Activated CD4-positive, alpha-beta T cell treated with anti-CD3 and anti-CD28 coated beads for 24 hours (primary cell): ENCODE results near the gene PYGM.

Experiments used
- DNase-seq, 2 donors: peaks; one replicate each; pipeline ENCODE4 v3.0.0-alpha.2; 2020; ENCODE audit warnings: low read depth in 2 of 2

PYGM gene

DNA sequence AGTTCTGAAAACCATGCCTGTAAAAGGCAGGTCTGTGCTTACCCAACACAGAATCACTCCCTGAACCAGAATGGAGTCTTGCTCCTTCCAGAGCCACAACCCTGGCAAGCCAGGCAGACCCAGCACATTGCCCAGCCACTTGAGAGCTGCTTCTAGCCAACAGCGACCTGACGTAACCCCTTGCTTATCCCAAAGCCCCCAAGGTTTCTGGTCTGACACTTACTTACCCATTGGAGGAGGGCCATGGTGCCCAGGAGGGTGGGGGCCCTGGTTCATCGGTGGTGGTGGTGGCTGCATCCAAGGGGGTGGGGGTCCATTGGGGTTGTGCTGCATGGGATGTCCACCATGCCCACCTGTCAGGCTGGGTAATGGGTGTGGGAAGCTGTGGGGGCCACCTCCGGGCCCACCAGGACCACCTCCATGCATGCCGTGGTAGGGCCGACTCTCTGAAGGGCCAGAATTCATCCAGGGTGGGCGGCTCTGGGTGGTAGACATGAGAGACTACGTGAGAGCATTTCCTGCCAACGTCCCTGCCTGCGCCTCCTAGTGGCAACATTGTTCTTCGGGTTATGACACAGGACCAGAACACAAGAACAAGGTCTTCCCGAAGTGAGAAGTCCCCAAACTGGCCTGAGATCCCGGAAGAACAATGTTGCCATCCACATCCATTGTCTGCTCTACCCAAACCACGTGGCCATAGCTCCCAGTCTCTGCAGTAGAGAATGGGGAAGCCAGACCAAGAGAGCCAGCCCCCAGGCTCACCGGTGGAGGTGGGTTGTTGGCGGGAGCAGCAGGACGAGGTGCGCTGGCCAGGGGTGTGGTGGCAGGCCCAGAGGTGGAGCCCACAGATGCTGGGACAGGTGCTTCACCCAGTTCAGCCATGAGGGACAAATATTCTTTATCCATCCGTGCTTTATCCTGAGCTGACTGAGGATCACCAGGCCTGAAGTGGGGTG, 7.8 kb upstream of the PYGM start:
- peak; percentile 74 to 79 for DNase-seq

GRCh38 chr11:64766881-64767280, 7.1 kb upstream of the PYGM start:
- no peak for DNase-seq

GRCh38 chr11:64765851-64766665, 6.3 kb upstream of the PYGM start:
- no peak for DNase-seq

DNA sequence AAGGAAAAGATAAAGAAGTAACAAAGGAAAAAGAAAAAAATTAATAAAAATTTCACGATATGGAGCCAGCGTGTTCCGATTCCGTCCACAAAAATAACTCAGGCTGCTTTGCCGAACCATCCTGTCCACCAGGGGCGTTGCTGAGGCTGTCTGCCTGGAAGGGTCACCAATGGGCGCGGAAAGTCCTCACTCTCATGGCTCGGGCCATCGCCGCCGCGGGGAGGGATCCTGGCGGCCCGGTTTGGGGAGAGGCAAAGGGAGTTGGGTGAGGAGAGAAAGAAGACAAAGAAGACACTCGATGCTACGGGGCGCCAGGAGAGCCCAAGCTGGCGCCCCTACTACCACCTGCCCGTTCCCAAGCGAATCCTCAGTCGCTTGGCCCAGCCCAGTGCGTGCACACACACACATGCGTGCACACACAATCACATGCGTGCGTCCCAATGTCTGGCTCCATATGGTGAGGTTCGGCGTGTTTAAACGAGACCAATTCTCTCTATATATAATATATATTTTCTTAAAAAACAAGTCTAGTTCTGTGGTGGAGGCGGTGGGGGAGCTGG, 5.6 kb upstream of the PYGM start:
- DNase-seq: no peak

GRCh38 chr11:64764753-64765152, 5.0 kb upstream of the PYGM start:
- DNase-seq: no peak

DNA sequence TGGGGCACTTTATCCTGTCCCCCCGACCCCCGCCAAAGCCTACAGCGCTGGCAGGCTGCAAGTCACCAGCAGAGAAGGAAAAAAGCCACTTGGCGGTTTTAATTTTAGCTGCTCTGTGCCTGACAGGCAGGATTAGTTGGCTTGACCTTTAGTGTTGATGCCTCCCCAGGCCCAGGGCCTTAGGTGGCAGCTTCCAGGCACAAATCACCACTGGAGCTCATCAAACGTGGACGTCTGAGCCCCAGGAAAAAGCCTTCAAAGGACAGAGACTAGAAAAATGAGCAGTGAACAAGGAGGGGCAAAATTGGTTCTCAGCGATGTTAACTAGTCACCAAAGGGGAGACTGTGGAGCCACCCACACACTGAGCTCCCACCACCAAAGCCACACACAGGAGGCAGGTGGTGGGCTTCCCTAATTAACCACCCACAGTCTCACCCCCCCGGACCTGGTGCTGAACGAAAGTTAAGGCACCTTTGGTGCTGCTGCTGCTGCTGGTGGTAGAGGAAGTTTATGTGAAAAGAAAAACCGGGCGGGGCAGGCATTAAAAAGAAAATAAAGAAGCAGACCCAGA, 4.4 kb upstream of the PYGM start:
- no peak for DNase-seq

DNA sequence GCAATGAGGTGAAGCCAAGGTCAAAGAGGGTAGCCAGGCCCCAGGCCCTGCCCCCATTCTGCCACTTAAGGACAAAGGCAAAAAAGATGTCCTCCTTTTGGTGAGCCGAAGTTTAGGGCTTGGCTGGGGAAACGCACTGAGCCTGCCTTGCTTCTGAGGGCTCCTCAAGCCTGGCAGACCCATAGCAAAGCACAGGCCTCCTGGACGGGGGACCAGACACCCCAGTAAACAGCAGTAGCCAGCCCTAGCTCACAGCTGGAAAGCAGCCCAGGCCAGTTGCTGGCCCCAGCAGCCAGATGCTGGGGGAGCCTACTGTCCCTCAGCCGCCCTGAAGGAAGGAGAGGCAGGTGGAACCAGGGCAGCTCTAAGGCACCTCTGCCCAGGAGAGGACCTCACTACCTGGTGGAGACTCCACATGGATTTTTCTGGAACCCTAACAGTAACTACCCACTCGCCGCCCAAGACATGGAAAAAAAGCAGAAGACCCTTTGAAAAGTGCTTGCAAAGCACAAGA, 3.8 kb upstream of the PYGM start:
- DNase-seq: no peak

DNA sequence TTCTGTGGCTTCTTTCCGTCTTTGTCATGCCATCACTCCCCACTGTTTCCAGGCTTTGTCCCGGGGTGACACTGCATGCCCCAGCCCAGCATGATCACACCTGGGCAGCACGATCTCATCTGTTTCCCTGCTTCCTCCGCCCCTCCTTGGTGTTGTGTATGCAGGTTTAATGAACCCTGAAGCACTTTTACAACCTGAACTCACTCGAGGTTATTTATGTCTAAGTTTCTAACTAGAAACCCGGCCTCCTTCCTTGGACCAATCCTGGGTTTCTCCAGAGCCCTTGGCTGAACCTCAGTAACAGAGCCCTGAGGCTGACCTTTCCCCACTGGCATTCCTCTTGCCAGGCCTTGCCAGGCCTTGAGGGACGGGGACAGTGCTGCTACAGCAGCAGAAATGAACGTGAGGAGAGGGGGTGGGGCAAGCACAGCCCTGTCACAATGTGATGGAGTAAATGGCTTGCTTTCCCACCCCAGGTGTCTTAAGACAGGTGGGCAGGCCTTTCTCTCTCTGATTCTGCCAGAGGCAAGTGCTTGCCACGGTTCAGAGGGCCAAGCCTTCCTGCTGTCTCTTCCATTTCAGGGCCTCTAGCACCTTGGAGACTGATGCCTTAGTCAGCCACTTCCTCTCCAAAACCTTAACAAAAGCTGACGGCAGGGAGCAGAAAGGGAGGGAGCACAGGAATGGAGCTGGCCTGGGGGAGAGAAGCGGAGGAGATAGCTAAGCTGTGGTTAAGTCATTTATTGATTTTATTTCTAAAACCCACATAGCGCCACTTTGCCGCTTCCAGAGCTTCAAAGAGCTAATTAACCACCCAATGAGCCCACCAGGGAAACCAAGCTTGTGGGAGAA, 3.1 kb upstream of the PYGM start:
- DNase-seq: no peak

GRCh38 chr11:64762277-64762673, 2.5 kb upstream of the PYGM start:
- no peak for DNase-seq

GRCh38 chr11:64760759-64761420, 1.1 kb upstream of the PYGM start:
- no peak for DNase-seq

GRCh38 chr11:64759131-64759721, 548 bp downstream of the PYGM start:
- no peak for DNase-seq

- DNase-seq: no peak
These were observed 1.3 kb downstream of the PYGM start for GRCh38 chr11:64758330-64759079.

- DNase-seq: no peak
These were observed 2.0 kb downstream of the PYGM start for GRCh38 chr11:64757549-64758329.

- no peak for DNase-seq
These were observed 4.0 kb downstream of the PYGM start for GRCh38 chr11:64755681-64756361.

GRCh38 chr11:64754919-64755662, 4.7 kb downstream of the PYGM start:
- DNase-seq: no peak

DNA sequence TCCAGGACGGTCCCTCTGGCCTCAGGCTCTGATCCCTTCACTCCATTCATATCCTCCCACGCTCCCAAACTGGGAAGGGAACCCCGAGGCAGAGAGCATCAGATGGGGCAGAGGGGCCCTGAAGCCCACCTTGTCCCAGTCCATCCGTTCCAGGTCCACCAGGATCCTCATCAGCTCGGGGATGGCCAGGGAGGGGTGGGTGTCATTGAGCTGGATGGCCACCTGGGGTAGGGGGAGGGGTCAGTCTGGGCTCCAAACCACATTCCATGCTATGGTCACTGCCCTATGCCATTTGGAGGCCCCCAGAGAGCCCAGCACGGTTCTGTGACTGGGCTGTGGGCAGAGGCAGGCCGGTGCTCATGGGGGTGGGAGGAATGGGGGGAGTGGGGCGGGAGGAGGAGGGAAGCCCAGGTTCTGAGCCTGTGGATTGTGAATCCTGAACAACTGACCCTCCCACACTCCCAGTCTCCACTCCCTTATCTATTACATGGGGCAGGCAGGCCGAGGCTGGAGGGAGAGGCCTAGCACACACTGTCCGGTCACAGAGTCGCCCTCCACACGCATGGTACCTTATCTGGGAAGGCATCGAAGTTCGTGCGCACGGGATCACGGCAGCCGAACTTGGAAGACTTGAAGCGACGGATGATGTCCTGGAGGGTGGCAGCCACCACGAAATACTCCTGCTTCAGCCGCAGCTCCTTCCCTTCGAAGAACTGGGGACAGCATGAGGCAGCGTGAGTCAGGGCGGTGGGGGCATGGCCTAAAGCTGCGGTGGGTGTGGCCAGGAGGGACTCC, 5.5 kb downstream of the PYGM start:
- no peak for DNase-seq
